Mammary epithelial cell (primary cell): ENCODE data around the gene RBM18.

Experiments
- CTCF ChIP-seq, 2 donors: IDR thresholded peaks in 1 of 2; conservative IDR thresholded peaks in 1 of 2; 2 replicates each; pipeline ENCODE4 v1.5.1; 2011 to 2012; ENCODE audit warnings: inconsistent platforms in 2 of 2, low read length in 2 of 2, mild to moderate bottlenecking in 2 of 2, control low read depth in 1 of 2, low read depth in 1 of 2; ENCODE audit not compliant: insufficient read depth in 1 of 2; ENCODE audit errors: extremely low read depth in 1 of 2
- EZH2 ChIP-seq: IDR thresholded peaks from 2 replicates; pipeline ENCODE4 v1.6.1; 2012; ENCODE audit warnings: low read length, inconsistent platforms, borderline replicate concordance

GRCh38 chr9:122228191-122228567, 36.5 kb downstream of the RBM18 start:
- TF ChIP-seq CTCF (conservative IDR thresholded peaks at IDR 0.05 in 1 of 2, IDR thresholded peaks at IDR 0.05 in 1 of 2; ENCODE audit: extremely low read depth in 1 of 2, insufficient read depth in 1 of 2, low read depth in 1 of 2, low read length in 2 of 2) (no peak), EZH2 (peak; percentile 45)
